A673 (cell line): ENCODE measurements around the gene MDM2.

Source experiments
- EZH2 ChIP-seq: fragments of 200-600 bp; sonication (generic); IDR thresholded peaks from 2 replicates; pipeline ENCODE4 v1.6.1; 2017; ENCODE audit warnings: borderline replicate concordance, low read depth, mild to moderate bottlenecking, mixed read lengths, antibody characterized with exemption, low read length; ENCODE audit not compliant: poor library complexity, severe bottlenecking
- TF ChIP-seq, protein P1 (sequence below): fragments of 300-800, 200-600 bp; sonication (generic); conservative IDR thresholded peaks from 2 replicates; pipeline ENCODE4 v1.5.1; 2017; ENCODE audit warnings: low read depth, mild to moderate bottlenecking, antibody characterized with exemption, low read length, moderate library complexity, mixed read lengths

DNA sequence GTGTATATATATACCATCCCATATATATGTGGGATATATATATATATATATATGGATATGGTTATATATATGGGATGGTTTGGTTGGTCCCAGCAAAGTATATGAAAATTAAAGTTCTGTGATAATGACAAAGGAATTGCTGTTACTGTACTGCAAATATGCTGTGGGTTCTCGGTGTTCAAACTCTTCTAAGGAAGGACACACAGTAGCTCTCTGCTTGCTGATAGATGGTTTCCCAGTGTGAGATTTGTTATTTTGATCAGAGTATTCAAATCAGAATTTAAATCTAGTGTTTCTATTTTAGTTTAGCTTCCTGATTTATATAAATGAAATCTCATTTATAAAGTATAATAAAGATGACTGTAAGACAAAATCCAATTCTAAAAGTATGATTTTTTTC is 42.3 kb upstream of the MDM2 start:
- TF ChIP-seq, protein P1, sequence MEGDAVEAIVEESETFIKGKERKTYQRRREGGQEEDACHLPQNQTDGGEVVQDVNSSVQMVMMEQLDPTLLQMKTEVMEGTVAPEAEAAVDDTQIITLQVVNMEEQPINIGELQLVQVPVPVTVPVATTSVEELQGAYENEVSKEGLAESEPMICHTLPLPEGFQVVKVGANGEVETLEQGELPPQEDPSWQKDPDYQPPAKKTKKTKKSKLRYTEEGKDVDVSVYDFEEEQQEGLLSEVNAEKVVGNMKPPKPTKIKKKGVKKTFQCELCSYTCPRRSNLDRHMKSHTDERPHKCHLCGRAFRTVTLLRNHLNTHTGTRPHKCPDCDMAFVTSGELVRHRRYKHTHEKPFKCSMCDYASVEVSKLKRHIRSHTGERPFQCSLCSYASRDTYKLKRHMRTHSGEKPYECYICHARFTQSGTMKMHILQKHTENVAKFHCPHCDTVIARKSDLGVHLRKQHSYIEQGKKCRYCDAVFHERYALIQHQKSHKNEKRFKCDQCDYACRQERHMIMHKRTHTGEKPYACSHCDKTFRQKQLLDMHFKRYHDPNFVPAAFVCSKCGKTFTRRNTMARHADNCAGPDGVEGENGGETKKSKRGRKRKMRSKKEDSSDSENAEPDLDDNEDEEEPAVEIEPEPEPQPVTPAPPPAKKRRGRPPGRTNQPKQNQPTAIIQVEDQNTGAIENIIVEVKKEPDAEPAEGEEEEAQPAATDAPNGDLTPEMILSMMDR, result no peak
- no peak for TF ChIP-seq EZH2
